HG03354 (cell line): ENCODE results near the gene NEUROD1.

ENCODE experiments used
- ATAC-seq: cut with Tn5 transposase; IDR thresholded peaks from one replicate; pipeline ENCODE4 v1.9.1; 2021; ENCODE audit warnings: mild to moderate bottlenecking; ENCODE audit not compliant: unreplicated experiment, poor library complexity, severe bottlenecking

Gene NEUROD1

DNA sequence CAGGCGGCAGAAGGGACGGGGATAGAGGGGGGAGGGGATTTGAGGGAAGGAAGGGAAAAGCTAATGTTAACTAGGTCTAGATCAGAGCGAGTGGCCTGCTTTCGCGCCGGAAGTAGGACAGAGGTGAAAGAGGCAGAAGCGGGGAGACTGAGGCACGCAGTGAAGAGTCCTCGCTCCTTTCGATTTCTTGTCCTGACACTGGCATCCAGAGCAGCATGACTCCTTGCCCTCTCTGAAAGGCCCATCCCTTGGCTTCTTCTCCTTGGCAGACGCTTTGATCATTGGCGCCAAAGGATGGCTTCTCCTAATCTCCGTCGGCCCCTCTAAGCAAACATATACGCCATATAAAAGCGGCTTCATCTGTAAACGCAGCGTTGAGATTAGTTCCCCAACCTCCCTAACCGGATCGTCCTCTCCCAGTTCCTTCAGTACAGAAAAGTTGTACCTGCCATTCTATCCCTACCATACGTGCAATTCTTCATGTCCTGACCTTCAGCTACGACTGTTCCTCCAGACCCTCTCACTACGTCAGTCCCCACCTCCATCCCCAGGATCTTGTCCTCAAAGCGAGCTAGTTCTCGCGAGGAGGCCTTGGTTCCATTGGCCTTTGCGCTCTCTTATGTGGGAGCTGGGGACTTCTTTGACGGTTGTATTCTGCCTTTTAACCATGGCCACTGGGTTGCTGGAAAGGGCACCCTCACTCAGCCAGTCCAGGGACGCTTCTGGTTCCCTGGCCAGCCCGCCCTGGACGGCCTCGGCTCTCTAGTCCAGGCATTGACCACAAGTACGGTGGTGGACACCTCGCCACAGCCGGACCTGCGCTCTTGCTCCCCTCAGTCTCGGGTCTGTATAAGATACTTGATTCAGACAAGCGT lies 857 bp upstream of the NEUROD1 start:
- ATAC-seq, result no peak

DNA sequence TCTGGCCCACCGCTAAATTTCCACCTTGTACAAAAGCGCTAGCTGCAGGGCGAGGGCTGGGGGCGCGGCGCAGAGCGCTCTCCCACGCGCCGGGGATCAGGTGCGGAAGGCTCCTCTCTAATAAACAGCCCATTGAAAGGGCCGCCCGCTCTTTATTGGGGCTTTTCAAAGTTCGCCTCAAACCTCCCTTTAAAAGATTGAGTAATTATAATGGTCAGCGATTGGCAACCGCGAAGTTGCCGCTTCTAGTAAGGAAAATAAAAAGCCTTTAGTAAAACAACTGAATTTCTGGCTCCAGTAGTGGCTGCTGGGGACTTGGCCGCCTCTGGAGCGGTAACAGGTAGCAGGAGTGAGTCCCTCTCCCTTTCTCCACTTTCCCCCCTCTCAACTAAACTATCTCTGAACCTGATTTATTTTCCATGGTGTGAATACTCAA lies 755 bp downstream of the NEUROD1 start:
- ATAC-seq, result no peak

DNA sequence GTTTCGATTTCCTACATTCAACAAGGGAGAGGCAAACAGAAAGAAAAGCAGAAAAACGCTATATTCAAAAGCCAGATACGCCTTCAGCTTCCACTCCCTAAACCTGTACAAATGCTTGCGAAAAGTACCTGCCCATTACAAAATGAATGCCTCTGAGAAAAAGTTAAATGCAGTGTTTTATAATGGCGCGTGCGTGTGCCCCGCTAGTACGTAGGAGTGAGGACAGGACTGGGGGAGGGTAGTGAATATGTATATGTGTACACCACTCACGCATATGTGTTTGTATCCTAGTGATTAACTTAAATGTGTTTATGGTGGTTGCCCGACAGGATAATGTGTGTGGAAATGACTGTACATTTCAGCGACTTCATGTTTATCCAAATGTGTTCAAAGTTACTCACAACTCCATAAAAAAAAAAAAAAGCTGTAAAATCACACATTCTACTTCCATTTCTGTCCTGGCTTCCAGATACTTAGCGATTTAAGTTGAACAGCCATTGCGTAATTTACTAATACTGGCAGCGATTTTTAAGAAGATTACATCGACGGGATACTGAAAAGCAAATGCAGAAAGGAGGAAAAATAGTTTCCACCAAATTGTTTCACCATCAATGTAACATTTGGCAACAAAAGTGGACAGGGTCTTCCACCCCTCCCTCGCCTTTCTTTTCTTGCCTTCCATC lies 1.3 kb downstream of the NEUROD1 start:
- ATAC-seq, result no peak

DNA sequence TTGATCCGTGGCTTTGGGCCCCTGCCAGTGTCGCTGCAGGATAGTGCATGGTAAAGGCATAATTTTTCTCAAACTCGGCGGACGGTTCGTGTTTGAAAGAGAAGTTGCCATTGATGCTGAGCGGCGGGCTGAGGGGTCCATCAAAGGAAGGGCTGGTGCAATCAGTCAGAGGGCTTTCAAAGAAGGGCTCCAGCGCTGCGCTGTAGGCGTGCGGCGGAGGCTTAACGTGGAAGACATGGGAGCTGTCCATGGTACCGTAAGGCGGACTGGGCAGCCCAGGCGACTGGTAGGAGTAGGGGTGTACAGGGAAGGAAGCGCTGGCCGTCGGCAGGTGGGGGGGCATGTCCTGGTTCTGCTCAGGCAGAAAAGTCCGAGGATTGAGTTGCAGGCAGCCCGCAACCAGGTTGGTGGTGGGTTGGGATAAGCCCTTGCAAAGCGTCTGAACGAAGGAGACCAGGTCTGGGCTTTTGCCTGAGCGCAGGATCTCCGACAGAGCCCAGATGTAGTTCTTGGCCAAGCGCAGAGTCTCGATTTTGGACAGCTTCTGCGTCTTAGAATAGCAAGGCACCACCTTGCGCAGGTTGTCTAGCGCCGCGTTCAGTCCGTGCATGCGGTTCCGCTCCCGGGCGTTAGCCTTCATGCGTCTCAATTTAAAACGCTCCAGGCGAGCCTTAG lies 2.3 kb downstream of the NEUROD1 start:
- ATAC-seq, result peak; percentile 38

DNA sequence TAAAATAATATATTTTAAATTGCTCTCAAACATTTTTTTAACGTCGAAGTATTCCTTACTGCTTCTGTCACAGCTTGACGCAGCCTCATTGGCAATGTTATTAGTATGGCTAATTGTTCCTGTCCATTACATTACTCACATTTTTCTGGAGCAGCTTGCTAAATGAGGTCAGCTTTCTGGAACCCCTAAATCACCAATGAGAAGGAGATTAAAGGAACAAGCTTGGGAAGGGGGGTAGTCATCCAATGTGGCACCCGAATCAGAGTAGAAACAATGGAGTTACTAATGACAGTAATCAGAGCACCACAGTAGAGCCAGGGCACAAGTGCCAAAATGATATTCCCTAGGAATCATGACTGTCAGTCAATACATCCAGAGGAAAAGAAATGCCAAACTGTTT lies 5.1 kb downstream of the NEUROD1 start:
- no peak for ATAC-seq

DNA sequence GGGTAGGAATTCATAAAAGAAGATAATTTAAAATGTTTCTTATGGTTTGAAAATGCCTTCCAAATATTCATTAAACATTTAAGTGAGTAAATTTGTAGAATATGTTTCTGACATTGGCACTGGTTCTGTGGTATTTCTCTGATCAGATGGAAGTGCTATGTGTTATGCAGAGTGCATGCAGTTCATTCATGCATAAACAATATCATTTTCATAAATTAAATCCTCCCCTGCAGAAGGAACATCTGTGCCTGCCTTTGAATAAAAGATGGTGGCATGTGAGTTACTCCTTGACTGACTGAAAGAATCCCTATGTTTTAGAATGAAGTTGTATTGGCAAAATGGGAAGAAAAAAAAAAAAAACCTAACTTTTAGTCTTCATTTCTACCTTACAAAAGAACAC lies 5.9 kb downstream of the NEUROD1 start:
- ATAC-seq, result no peak

DNA sequence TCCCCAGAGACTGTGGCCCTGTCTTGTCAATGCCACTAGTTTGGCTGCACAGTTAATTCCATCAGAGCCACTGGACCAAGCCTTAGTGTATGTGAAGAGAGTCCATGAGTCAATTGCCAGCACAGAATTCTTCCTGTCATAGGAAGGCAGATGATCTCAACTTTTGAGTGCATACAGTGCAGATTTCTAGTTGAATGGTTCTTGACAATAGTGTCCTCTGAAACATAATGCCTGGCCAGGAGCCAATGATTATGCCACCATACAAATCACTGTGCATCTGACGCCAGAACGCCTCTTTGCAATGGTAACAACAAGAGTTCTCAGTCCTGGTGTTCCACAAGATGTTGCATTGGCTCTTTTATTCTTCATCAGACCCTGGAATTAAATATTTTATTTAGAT lies 7.1 kb downstream of the NEUROD1 start:
- peak; percentile 29 for ATAC-seq

DNA sequence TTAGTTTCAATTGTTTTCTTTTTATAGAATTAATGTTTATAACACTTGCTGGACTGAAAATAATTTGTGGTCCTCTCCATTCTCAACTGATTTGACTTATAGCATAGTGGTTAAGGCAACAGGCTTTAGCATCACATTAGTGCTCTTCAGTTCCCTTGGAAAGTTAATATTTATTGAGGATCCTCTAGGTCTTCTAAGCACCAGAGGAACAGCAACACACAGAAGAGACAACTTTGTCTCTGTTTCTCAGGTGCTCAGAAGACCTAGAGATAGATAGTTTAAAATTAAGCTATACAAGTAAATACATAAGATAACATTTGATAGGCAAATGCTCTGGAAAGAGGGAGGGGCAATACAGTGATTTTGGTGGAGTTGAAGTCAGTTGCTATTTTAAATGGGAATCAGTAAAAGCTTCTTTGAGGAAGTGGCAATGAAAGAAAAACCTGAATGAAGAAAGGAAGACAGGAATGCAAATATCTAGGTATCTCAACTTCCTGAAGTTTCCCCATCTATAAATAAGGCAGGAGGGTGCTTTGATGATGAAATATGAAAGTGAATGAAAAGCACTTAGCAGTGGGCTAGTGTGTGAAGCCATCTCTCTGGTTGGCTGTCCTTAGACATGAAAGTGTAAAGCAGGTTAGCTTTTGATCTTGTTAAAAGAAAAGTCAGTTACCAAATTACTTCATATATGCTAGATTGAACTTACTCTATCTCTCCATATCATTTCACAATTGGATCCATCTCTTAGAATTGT lies 7.9 kb downstream of the NEUROD1 start:
- peak; percentile 82 for ATAC-seq

DNA sequence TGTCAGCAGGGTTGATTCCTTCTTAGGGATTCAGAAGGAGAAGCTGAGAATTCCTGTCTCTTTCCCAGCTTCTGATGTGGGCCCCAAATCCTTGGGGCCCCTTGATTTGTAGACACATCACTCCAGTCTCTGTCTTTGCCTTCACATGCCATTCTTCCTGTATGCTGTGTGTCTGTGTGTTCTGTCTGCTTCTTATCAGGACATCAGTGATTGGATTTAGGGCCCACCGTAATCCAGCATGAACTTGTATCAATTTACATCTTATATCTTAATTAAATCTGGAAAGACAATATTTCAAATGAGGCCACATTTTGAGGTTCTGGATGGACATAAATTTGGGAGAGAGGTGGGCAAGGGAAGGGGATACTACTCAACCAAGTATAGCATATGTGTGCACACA lies 9.7 kb downstream of the NEUROD1 start:
- ATAC-seq, result no peak

DNA sequence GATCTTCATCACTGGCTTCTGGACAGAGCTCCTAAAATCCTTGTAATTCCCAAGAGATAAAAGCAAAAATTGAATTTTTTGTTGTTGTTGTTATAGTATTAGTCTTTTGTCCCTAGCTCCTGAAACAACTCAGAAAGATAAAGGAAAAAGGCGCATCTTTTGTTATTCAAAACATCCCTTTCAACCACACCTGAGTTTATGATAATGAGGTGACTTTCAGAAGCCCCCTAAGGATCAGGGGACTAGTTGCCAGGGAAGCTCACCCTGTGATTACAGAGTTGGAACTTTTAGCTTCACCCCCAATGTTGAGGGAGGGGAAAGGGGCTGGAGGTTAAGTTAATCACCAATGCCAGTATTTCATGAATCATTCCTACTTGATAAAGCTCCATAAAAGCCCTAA lies 13.1 kb downstream of the NEUROD1 start:
- no peak for ATAC-seq

DNA sequence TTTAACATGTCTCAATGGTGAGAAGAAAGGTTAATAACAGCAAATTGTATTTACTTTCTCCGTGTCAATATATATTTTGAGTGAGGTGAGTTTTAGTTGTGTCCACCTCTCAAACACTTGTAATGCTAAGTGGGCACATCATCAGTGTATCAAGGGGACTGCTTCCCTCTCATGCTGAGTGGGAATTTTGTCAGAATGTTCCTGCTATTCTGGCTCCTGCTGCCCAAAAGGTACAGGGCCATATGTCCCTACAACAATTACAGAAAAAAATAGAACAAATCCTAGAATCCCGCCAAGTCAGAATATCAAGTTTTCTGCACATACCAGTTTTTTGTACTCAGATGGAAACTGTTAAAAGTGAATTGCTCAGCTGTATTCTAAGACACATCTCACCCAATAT lies 18.0 kb downstream of the NEUROD1 start:
- no peak for ATAC-seq

DNA sequence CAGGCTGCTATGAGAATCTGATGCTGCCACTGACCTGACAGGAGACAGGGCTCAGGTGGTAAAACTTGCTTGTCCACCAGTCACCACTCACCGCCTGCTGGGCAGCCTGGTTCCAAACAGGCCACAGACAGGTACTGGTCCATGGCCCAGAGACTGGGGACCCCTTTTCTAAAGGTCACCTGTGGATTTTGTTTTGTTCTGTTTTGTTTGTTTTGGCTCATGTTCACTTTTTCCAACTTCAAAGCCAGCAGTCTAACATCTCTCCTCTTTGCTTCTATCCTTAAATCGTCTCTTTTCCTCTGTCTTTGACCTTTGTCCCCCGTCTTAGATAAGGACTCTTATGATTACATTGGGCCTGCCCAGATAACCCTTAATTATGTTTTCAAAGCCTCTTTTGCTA lies 20.1 kb downstream of the NEUROD1 start:
- no peak for ATAC-seq

DNA sequence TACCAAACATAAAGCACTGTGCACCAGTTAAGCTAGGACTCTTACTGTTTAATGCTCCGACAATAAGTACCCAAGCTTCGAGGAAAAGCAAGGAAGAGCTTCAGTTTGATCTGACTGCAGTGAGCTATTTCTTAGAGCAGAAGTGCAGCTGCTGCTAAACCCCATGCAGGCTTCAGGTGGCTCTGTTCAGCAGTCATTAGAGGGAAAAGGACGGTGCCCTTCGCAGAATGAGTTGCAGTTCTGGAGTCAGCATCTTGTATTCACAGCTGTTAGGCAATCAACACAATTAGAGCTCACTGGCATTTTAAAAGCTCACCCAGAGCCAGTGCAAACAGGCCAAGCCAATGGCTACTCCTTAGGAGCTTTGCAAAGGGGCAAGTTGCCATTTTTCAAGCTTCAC lies 21.9 kb downstream of the NEUROD1 start:
- ATAC-seq, result no peak

DNA sequence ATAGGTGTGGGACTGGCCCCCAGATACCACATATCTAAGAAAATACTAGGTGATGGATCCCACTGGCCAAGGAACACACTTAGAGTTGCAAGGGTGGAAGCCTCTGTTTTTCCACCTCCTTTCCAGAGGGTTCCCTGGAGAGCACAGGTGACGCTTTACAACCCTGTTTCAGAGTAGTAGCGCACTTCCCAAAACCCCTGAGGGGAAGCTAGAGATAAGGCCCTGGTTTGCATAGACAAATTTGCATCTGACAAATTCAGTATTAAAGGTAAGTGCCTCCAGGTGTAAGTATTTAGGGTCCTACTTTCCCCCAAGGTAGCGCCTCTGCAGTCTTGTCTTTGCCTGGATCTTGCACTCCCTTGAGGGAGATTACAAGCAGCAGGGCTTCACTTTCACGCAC lies 22.9 kb downstream of the NEUROD1 start:
- no peak for ATAC-seq

DNA sequence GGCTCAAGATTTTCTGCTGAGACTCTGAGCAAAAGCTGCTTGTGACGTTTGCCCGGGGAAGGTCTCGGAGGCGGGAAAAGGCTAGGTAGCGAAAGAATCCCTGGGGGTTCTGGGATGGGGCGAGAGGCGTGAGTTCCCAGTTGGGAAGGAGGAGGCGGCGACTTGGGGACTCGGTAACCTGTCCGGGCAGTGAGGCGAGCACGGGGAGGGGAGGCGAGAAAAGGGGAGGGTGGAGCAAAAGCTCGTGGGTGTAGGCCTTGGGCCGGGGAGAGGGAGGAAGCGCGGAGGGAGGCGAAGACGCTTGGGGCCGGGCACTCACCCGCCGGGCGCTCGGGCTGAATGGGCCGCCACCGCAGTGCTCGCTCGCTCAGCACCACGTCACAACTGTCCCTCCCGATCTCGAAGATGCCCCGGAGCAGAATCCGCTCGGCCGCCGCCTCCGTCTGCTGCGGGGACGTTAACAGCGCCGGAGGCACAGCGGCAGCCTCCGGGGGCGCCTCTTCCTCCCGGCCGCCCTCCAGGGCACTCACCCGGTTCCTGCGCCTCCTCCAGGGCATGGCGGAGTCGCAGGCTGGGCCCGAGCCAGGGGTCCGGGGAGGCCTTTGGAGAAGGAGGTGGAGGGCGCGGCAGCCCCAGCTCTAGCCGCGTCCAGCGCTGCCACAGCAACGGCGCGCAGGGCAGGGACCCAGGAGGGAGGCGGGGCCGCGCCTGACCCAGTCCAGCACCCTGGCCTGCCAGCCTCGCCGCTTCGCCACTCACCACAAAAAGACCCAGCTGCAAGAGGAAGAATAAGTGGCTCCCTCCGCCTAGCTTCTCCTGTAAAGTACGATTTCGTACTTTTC lies 23.6 kb downstream of the NEUROD1 start, which contains the start of gene CERKL:
CERKL (minus strand) TSS at position 656 of the 842 bp plus-strand sequence; CDS start at position 557, 99 bp downstream.
- peak; percentile 94 for ATAC-seq

DNA sequence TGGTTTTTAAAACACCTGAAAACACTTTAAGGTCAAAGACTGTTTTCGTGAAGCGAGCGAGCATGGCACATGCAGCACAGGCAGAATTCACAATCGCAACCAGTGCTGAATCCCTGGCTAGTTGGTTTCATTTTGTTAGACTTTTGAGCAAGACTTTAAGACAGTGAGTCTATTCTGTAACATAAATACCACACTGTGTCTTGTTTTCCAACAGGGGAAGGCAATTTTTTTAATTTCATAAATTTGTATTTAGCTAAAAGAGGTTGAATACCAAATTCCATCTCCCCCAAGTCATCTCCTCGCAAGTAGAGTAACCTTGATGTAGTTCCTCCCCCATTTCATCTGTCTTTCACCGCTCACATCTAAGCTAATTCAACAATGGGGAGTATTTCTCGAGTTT lies 24.8 kb downstream of the NEUROD1 start:
- ATAC-seq, result no peak

DNA sequence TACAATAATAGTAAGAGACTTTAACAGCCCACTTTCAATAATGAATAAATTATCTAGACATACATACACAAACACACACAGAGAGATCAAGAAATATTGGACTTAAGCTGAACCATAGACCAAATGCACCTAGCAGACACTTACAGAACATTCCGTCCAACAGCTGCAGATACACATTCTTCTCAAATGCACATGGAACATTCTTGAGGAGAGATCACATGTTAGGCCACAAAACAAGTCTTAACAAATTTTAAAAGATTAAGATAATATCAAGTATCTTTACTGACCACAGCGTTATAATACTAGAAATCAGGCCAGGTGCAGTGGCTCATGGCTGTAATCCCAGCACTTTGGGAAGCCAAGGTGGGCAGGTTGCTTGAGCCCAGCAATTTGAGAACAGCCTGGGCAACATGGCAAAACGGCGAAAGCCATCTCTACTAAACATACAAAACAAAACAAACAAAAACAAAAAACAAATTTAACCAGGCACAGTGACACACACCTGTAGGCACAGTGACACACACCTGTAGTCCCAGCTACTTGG lies 30.8 kb downstream of the NEUROD1 start:
- no peak for ATAC-seq

DNA sequence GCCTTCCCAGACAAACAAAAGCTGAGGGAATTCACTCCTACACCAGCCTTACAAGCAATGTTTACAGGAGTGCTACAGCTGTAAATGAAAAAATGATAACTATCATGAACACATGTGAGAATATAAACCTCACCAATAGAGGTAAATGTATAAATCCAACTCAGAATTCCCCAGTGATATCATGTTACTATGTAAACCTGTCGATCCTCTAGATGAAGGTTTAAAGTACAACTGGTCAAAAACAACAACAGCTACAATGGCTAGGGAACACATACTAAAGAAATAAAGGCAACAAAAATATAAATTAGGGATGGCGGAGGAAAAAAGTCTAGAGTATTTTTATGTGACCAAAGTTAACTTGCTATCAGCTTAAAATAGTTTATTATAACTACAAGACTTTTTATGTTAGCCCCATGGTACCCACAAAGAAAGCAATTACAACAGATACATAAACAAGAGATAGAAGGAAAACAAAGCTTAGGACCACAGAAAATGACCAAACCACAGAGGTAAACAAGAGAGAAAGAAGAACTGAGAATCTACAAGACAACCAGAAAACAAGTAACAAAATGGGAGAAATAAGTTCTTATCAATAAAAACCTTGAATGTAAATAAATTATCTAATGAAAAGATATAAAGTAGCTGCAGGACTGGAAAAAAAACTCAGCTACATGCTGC lies 31.7 kb downstream of the NEUROD1 start:
- ATAC-seq, result peak; percentile 58
